Stimulated activated CD8-positive, alpha-beta memory T cell treated with anti-CD3 and anti-CD28 coated beads, Interleukin-4, amount 100 ng/mL, for 4 hours (primary cell): Measurements from ENCODE around the gene ADAP1.

ENCODE experiments used
- DNase-seq, 2 donors: peaks; one replicate each; pipeline ENCODE4 v3.0.0-alpha.2; 2020; ENCODE audit warnings: low read depth in 2 of 2, low spot score in 1 of 2

The ADAP1 gene

GRCh38 chr7:923108-924041 is 31.1 kb downstream of the ADAP1 start:
- peak; percentile 78 to 93 for DNase-seq

DNA sequence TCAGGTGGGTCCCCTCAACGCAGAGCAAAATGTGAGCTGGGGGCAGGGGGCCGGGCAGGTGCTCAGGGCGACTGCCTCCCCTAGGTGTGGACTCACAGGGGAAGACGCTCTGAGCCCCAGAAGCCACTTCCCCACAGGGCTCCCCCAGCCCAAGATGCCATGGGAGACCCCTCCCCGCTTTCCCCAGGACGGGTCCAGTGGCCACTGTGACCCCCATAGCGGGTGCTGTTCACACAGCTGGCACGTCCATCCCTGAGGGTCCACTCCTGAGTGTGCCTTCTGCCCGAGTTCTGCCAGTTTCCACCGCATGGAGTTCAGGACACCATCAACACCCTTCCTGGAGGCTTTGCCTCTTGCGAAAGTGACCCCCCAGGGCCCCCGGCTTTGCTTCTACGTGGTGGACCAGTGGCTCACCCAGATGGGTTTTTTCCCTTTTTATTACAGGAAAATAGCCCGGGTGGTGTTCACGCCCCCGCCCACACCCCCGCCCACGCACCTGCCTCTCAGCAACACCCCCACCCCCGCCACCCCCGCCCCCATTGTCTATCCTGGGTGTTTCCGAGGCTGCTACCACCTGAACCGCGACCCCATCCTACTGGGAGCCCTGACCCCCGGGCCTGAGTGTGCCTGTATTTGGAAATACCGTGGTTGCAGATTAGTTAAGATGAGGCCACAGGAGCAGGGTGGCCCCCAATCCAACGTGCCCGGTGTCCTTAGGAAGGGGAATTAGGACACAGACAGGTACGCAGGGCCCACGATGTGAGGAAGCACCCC is 32.0 kb downstream of the ADAP1 start:
- peak in 1 of 2 donors; percentile 55 for DNase-seq

- DNase-seq, result no peak
Measured at GRCh38 chr7:921581-922333, 32.7 kb downstream of the ADAP1 start.

GRCh38 chr7:921071-921461 is 33.4 kb downstream of the ADAP1 start:
- no peak for DNase-seq

GRCh38 chr7:920351-921070 is 34.0 kb downstream of the ADAP1 start:
- DNase-seq, result no peak

GRCh38 chr7:919924-920341 is 34.5 kb downstream of the ADAP1 start:
- DNase-seq, result no peak

DNA sequence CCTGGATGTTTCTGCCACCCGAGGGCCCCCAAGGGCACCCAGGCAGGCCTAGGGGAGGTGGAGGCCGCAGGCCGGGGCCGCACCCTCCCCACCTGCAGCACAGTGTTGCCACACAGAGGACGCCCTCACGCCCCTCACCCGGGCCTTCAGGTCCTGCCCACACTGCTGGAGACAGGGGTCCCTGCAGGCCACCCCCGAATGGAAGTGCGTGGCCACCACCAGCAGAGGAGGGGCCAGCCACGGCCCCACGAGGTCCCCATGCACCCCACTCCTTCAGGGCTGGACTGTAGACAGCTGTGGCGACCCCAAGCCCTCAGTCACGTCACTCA is 35.4 kb downstream of the ADAP1 start:
- no peak for DNase-seq

- no peak for DNase-seq
Measured at GRCh38 chr7:918441-919113, 35.9 kb downstream of the ADAP1 start.

- DNase-seq, result no peak
Measured at GRCh38 chr7:918118-918425, 36.4 kb downstream of the ADAP1 start.

DNA sequence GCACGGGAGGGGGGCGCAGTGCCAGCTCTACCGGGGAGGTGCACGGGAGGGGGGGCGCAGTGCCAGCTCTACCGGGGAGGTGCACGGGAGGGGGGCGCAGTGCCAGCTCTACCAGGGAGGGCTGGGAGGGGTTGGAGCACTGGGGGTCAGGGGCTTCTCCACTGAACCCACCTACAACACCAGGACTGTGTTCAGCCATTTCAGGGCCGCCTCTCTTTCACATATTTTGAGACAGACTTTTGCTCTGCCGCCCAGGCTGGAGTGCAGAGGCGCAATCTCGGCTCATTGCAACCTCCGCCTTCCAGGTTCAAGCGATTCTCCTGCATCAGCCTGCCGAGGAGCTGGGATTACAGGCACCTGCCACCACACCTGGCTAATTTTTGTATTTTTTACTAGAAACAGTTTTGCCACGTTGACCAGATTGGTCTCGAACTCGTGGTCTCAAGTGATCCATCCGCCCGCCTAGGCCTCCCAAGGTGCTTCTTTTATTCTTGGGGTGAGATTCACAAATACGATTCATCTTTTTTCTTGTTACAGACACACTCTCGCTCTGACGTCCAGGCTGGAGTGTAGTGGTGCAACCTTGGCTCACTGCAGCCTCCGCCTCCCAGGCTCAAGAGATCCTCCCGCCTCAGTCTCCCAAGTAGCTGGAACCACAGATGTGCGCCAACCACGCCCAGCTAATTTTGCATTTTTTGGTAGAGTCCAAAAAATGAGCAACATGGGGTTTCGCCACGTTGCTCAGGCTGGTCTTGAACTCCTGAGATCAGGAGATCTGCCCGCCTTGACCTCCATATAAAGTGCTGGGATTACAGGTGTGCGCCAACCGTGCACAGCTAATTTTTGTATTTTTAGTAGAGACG is 37.0 kb downstream of the ADAP1 start:
- no peak for DNase-seq

DNA sequence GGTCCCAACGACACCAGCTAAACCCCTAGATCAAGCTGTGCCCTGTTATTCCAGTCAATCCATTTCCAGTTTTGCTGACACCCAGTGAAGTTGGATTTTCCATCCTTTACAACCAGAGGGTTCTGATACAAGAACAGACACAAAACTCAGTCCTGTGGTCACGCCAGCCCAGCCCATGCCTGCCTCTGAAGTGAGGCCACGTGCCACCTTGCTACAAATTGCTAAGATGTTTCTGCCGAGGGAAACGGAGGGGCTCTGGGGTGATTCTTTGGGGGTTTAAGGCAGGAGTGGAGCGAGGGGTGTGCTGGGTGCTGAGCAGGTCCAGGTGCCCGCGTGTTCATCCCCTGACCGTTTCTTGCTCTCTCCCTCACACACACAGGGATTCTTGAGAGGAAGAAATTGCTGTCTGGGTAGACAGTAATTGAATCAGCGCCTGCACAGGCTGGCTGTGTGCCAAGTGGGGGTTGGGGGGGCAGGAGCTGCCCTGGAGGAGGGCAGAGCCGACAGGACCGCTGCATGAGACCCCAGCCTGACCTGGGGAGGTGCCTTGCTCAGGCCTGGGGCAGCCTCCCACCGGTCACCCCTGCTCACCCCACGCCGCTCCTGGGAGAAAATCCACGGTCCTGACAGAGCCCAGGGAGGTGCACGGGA is 38.1 kb downstream of the ADAP1 start:
- DNase-seq, result no peak

DNA sequence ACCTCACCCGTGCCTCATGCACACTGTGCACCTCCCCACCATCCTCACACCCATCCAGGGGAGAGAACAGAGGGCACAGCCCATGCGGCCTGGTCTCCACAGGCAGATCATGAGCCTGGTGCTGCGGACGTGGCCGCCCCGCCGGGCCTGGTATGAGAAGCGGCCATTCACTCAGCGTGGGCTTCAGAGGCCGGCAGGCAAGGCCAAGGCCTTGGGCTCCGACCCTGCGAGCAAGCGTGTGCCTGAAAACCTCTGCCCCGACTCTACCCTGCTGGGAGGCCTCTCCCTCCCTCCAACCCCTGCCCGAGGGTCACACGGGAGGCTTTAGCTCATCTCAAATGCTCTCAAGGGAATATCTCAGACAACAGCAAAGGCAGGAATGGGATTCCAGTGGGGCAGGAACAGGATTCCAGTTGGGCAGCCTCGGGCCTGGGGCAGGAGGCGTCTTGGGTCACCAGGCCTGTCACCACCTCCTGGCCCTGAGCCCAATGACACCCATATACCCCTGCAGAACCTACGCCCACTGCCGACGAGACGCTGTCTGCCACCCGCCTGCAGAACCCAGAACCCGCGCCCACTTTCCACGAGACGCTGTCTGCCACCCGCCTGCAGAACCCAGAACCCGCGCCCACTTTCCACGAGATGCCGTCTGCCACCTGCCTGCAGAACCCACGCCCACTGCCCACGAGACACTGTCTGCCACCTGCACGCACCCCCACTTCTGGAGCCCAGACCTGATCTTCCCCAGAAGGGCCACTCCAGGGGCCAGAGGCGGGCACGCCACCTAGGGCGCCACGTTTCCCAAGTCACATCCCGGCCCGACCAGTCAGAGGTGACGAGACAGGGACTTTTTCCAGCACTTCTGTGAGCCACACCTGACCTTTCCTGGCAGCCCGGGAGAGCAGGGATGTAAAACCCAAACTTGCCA is 38.9 kb downstream of the ADAP1 start:
- no peak for DNase-seq

- DNase-seq, result no peak
Measured at GRCh38 chr7:914521-915194, 39.8 kb downstream of the ADAP1 start.

DNA sequence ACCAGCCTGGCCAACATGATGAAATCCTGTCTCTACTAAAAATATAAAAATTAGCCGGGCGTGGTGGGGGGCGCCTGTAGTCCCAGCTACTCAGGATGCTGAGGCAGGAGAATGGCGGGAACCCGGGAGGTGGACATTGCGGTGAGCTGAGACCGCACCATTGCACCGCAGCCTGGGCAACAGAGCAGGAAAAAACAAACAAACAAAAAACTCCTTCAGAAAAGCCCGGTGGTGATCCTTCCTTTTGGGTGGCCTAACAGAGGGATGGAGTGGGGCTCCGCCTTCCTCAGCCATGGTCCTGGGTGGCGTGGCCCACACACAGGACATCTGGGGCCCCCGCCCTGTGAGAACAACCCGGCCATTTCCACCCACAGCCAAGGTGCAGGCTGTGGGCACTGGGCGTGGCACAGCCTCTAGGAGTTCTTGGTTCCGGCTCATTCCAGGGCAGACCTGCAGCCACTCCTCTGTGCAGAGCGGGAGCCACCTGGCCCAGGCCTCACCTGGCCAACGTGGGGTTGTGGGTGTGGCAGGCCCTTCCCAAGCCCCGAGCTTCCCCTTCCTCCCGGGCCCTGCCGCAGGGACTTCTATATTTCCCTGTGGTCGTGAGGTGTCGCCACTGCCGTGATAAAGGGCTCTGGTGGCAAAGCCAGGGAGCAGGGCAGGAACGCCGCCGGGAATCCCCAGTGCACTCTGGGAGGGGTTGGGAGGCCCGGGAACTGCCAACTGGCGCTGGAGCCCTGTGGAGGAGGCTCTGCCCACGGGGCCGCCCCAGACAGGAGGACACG is 40.6 kb downstream of the ADAP1 start:
- DNase-seq, result no peak

- DNase-seq, result no peak
Measured at GRCh38 chr7:911791-912480, 42.5 kb downstream of the ADAP1 start.

DNA sequence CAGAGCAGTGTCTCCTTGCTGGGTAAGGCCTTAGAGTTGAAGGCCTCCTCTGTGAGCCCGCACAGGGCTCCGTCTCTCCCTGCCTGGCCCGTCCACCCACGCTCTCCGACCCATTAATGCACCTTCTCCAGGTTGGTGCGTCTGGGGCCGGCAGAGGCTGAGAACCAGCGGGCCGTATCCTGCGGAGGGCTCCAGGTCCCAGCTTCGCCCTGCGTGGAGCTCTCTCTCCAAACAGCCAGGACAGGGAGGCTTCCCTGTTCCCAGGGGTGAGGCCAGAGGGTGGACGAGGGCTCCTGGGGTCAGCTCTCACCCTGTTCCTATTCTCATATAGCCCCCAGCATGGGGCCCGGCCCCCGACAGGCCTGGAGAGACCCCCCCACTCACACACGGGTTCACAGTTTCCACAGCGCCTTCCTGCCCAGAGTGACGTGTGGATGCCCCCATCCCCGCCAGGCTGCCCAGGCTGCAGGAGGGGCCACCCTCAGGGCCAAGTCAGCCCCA is 43.5 kb downstream of the ADAP1 start:
- DNase-seq, result no peak
